HG03520 (cell line): ENCODE results near the gene PCNX3.

Experiments
- ATAC-seq: cut with Tn5 transposase; IDR thresholded peaks from one replicate; pipeline ENCODE4 v1.9.1; 2021; ENCODE audit warnings: mild to moderate bottlenecking, moderate library complexity; ENCODE audit not compliant: unreplicated experiment

Gene PCNX3

DNA sequence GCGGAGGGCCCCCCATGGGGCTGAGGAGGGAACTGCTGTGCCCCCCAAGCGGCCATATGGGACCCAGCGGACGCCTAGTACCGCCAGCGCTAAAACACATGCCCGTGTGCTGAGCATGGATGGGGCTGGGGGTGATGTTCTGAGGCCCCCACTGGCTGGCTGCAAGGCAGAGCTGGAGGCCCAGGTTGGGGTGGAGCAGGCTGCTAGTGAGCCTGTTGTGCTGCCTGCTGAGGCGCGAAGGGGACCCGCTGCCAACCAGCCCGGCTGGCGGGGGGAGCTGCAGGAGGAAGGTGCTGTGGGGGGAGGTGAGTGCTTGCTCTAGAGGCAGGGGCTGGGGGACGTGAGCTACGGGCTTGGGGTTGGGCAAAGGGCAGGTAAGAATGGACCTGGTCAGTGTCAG is 3.2 kb downstream of the PCNX3 start:
- ATAC-seq = no peak

GRCh38 chr11:65619281-65619928 is 3.8 kb downstream of the PCNX3 start:
- no peak for ATAC-seq

GRCh38 chr11:65620666-65621065 is 5.1 kb downstream of the PCNX3 start:
- ATAC-seq = no peak

DNA sequence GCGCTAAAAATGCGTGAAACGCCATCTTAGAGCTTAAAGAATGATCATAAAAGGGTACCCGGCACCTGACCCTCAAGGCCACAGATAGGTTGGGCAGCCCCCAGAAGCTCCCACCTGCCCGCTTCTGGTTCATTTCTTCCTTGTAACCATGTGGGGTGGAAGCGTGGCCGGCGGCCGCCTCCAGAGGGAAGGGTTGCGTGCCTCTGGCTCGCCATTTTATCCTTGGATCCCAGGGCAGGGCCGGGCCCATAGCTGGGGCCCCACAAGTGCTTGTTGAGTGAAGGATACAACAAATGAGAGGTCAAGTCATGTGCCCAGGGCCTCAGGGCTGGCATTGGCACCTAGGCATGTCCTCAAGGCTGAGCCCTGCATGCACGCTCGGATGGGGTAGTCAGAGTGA is 5.9 kb downstream of the PCNX3 start:
- ATAC-seq = no peak

DNA sequence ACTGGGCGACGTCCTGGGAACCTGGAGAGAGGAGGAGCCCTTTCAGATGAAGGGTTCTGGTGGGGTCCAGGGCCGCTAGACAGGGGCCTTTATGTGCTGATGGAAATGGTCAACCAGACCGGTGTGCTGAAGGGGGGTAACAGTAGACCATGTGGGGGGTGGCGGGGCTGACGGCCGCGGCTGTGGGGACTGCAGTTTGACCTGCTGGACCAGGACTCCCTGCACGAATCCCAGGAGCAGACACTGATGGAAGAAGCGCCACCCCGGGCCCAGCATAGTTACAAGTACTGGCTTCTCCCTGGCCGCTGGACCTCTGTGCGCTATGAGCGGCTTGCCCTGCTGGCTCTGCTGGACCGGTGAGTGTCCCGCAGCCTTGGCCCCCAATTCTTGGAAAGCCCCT is 6.4 kb downstream of the PCNX3 start:
- ATAC-seq = no peak

GRCh38 chr11:65623177-65623576 is 7.6 kb downstream of the PCNX3 start:
- ATAC-seq = no peak

- ATAC-seq = no peak
Observed at GRCh38 chr11:65623852-65624616, 8.5 kb downstream of the PCNX3 start.

DNA sequence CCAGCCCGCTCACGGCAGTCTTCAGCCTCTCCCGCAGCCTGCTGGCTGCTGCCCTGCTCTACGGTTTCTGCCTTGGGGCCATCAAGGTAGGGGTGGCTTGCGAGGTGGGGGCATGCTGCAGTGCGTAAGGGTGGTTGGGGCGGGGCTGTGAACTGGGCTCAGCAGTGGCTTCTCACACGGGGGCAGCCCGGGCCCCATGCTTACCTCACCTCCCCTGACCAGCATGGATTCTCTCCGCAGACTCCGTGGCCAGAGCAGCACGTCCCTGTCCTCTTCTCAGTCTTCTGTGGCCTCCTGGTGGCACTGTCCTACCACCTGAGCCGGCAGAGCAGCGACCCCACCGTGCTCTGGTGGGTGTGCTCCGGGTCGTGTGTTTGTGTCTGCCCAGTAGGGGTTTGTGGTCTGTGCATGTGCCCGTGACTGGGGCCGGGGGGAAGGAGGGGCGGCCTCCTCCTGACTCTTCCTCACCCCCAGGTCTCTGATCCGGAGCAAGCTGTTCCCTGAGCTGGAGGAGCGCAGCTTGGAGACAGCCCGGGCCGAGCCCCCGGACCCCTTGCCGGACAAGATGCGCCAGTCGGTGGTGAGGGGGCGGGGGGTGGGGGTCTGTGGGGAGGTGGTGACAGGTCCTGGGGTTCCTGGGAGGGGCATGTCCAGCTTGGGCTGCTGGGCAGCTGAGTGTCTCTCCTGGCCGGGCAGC is 9.5 kb downstream of the PCNX3 start:
- ATAC-seq = no peak

GRCh38 chr11:65625628-65626342 is 10.2 kb downstream of the PCNX3 start:
- no peak for ATAC-seq

GRCh38 chr11:65627202-65627601 is 11.6 kb downstream of the PCNX3 start:
- ATAC-seq = no peak

DNA sequence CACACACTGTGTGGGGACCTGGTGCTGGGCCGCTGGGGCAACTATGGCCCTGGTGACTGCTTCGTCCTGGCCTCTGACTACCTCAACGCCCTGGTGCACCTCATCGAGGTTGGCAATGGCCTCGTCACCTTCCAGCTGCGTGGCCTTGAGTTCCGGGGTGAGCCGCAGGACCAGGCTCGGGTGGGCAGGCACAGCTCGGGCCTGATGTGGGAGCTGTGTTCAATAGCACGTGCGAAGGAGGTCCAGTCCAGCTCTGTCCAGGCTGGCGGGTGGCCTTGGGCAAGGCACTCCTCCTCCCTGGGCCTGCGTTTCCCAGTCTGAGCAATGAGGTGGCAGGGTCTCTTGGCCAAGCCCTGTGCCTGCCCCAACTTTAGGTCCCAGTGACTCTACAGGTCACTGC is 14.0 kb downstream of the PCNX3 start:
- ATAC-seq = no peak

GRCh38 chr11:65630215-65630614 is 14.6 kb downstream of the PCNX3 start:
- ATAC-seq = no peak

GRCh38 chr11:65633390-65634108 is 18.0 kb downstream of the PCNX3 start:
- no peak for ATAC-seq

GRCh38 chr11:65634109-65634436 is 18.5 kb downstream of the PCNX3 start:
- ATAC-seq = no peak

DNA sequence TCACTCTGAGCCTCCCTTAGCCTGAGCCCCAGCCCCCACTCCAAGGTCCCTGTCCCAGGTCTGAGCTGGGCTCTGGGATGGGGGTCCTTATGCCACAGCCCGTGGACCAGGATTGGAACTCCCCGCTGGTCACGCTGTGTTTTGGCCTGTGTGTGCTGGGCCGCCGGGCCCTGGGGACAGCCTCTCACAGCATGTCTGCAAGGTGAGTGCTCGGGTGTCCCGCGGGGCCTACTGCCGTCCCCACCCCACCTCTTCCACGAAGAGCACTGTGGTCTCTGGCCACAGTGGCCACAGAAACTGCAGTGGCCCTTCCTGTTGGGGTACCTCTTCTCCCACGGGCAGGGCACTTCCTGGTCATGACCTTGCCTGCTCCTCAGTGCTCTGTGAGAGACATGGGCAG is 18.9 kb downstream of the PCNX3 start:
- ATAC-seq = no peak

- no peak for ATAC-seq
Observed at GRCh38 chr11:65634905-65635731, 19.5 kb downstream of the PCNX3 start.

- no peak for ATAC-seq
Observed at GRCh38 chr11:65636108-65637031, 20.8 kb downstream of the PCNX3 start.

DNA sequence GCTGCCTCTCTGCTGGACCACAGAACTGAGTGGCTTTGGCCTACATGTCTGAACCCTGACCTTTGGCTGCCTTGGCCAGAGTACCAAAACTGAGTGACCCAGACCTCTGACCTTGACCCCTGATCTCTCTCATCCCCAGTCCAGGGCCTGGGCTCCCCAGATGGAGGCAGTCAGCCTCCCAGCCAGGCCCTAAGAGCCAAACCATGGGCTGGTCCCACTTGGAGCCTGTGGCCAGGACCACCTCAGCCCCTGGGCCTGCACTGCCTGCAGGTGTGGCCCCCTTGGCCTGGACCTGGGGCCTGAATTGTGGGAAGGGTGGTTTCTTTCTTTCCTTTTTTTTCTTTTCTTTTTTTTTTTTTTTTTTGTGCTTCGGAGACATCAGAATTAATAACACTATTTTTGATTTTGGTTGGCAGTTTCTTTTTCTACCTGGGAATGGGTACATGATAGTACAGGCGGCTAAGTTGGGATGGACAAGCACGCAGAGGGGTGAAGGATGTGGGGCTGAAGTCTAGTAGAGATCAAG is 21.5 kb downstream of the PCNX3 start:
- ATAC-seq = no peak
